22Rv1 (cell line): Measurements from ENCODE around the gene CCNT2.

ENCODE experiments used
- ZFX ChIP-seq: fragments of 450-650 bp; IDR thresholded peaks from 2 replicates; pipeline ENCODE4 v1.6.1; 2017; ENCODE audit warnings: antibody characterized with exemption, borderline replicate concordance
- TF ChIP-seq, protein P1 (sequence below): fragments of 450-650 bp; IDR thresholded peaks from 2 replicates; pipeline ENCODE4 v1.5.1; 2017; ENCODE audit warnings: mild to moderate bottlenecking

DNA sequence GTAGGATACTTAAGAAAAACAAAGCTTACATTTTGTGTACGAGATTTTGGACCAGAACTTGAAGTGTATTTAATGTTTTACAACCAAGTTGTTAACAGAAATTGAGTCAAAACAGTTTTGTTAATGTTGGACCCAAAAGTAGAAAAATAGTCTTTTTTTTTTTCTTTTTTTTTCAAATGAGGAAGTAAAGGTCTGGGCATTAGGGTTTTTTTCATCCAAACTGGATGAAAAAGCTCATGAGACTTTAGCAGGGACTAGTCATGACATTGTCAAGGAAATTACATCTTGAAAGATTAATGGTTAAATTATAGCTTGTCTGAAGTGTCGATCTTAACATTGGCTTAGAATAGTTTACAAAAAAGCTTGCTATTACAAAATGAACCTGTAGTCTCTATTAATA is 32.3 kb downstream of the CCNT2 start:
- TF ChIP-seq, protein P1, sequence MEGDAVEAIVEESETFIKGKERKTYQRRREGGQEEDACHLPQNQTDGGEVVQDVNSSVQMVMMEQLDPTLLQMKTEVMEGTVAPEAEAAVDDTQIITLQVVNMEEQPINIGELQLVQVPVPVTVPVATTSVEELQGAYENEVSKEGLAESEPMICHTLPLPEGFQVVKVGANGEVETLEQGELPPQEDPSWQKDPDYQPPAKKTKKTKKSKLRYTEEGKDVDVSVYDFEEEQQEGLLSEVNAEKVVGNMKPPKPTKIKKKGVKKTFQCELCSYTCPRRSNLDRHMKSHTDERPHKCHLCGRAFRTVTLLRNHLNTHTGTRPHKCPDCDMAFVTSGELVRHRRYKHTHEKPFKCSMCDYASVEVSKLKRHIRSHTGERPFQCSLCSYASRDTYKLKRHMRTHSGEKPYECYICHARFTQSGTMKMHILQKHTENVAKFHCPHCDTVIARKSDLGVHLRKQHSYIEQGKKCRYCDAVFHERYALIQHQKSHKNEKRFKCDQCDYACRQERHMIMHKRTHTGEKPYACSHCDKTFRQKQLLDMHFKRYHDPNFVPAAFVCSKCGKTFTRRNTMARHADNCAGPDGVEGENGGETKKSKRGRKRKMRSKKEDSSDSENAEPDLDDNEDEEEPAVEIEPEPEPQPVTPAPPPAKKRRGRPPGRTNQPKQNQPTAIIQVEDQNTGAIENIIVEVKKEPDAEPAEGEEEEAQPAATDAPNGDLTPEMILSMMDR = no peak
- TF ChIP-seq ZFX = no peak
